OCI-LY1 (cell line): ENCODE results near the gene ATP8A2.

ENCODE experiments used
- CTCF ChIP-seq: fragments of 200-600 bp; sonication (generic), shearing (Covaris generic); IDR thresholded peaks from 2 replicates; pipeline ENCODE4 v1.5.1; 2017; ENCODE audit warnings: mild to moderate bottlenecking, antibody characterized with exemption, low read length, moderate library complexity, mixed read lengths
- EZH2 ChIP-seq: fragments of 200-600 bp; sonication (generic), shearing (Covaris generic); IDR thresholded peaks from 2 replicates; pipeline ENCODE4 v1.8.0; 2017; ENCODE audit warnings: borderline replicate concordance, mixed run types, mild to moderate bottlenecking, antibody characterized with exemption, low read length, moderate library complexity, mixed read lengths

GRCh38 chr13:25494698-25495411 lies 123.1 kb downstream of the ATP8A2 start:
- no peak for TF ChIP-seq CTCF
- no peak for TF ChIP-seq EZH2
